GM19452 (cell line): ENCODE measurements around the gene TRIM28.

Source experiments
- ATAC-seq: cut with Tn5 transposase; IDR thresholded peaks from one replicate; pipeline ENCODE4 v1.9.1; 2021; ENCODE audit not compliant: unreplicated experiment

Gene TRIM28

GRCh38 chr19:58547323-58548312, 3.8 kb downstream of the TRIM28 start:
- ATAC-seq, result no peak

- no peak for ATAC-seq
Measured at GRCh38 chr19:58548859-58549663, 5.2 kb downstream of the TRIM28 start.

- ATAC-seq, result no peak
Measured at GRCh38 chr19:58549664-58550361, 5.9 kb downstream of the TRIM28 start.

GRCh38 chr19:58550362-58551122, 6.7 kb downstream of the TRIM28 start:
- no peak for ATAC-seq

- ATAC-seq, result no peak
Measured at GRCh38 chr19:58551123-58551497, 7.2 kb downstream of the TRIM28 start.

GRCh38 chr19:58551577-58552471, 8.0 kb downstream of the TRIM28 start:
- ATAC-seq, result no peak

- no peak for ATAC-seq
Measured at GRCh38 chr19:58552655-58553054, 8.8 kb downstream of the TRIM28 start.

- no peak for ATAC-seq
Measured at GRCh38 chr19:58553799-58554493, 10.1 kb downstream of the TRIM28 start.

GRCh38 chr19:58554494-58555368, 10.9 kb downstream of the TRIM28 start, which contains the start of gene CHMP2A:
CHMP2A (minus strand) TSS chr19:58555105; CDS start chr19:58554212, 893 bp downstream.
- peak; percentile 27 for ATAC-seq

GRCh38 chr19:58555369-58555885, 11.6 kb downstream of the TRIM28 start:
- no peak for ATAC-seq

GRCh38 chr19:58555920-58556621, 12.2 kb downstream of the TRIM28 start:
- no peak for ATAC-seq

GRCh38 chr19:58556622-58557220, 12.9 kb downstream of the TRIM28 start:
- ATAC-seq, result no peak

GRCh38 chr19:58557221-58558065, 13.6 kb downstream of the TRIM28 start:
- no peak for ATAC-seq

GRCh38 chr19:58558066-58558622, 14.3 kb downstream of the TRIM28 start, which contains the start of gene UBE2M:
UBE2M (minus strand) TSS chr19:58558611; CDS start chr19:58558381, 230 bp downstream.
- ATAC-seq, result peak; percentile 0

GRCh38 chr19:58558623-58559274, 14.9 kb downstream of the TRIM28 start:
- peak; percentile 64 for ATAC-seq
